Measurements from ENCODE around the gene CCDC158.

DNA sequence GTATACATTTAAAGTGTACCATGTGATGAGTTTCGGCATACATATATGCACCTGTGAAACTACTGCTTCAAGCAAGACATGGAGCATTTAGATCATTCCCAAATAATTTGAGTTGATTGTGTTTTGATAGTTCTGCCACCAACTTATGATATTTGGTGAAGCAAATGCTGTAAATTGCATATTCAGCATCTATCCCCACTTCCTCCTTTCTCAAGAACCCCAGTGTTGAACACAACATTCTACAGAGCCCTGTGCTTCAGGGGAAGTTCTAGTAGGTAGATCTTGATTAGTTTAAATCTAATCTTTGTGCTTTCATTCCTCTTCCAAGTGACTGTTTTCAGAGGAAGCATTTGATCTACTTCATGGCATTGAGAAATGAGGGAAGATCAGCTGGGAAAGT lies 8.7 kb upstream of the CCDC158 start:
- TF ChIP-seq CTCF (IDR thresholded peaks at IDR 0.05; ENCODE audit: control extremely low read depth in 1 of 3, insufficient read depth in 1 of 3, low read depth in 1 of 3, low read length in 3 of 3): no peak
- no peak for TF ChIP-seq E2F6 (IDR thresholded peaks at IDR 0.05)
- no peak for TF ChIP-seq FOSL1 (IDR thresholded peaks at IDR 0.05; ENCODE audit: insufficient read depth, low read depth, low read length)
- no peak for TF ChIP-seq ASH2L (IDR thresholded peaks at IDR 0.05; ENCODE audit: low read length)
- TF ChIP-seq CBX8 (IDR thresholded peaks at IDR 0.05; ENCODE audit: borderline replicate concordance, low read depth, low read length): no peak
- no peak for TF ChIP-seq CTBP2 (IDR thresholded peaks at IDR 0.05; ENCODE audit: borderline replicate concordance, insufficient read depth, insufficient read length, low read length)
- TF ChIP-seq EGR1 (IDR thresholded peaks at IDR 0.05; ENCODE audit: borderline replicate concordance, low read depth, low read length): no peak
- no peak for TF ChIP-seq JUN (IDR thresholded peaks at IDR 0.05; ENCODE audit: low read depth, low read length)
- TF ChIP-seq TAF1 (IDR thresholded peaks at IDR 0.05; ENCODE audit: low read depth, low read length): no peak
- no peak for TF ChIP-seq CBX5 (IDR thresholded peaks at IDR 0.05; ENCODE audit: low read depth, low read length)
- no peak for TF ChIP-seq BCL11A (IDR thresholded peaks at IDR 0.05; ENCODE audit: low read depth in 2 of 2, low read length in 2 of 2)
- TF ChIP-seq POLR2A (IDR thresholded peaks at IDR 0.05; ENCODE audit: control extremely low read depth in 1 of 2, low read depth in 2 of 2, low read length in 2 of 2): no peak
- no peak for TF ChIP-seq SIN3A (conservative IDR thresholded peaks at IDR 0.05 in 1 of 2, IDR thresholded peaks at IDR 0.05 in 1 of 2; ENCODE audit: low read depth in 1 of 2, low read length in 2 of 2)

All from H1 (cell line).